Pancreas (tissue), 10 donors: Measurements from ENCODE around the gene ELMOD2. TPM values are rescaled to one million over a fixed set of nuclear protein-coding genes. Genes with fewer than 3 reads are reported as not detected.
A peak's percentile ranks its signal among the peaks of the same experiment; 100 is the strongest.

Experiments used
- ATAC-seq, 4 donors: fragments of 200-7000 bp; cut with Tn5 transposase; one replicate each; pipeline versions ENCODE4 v1.8.0 to v1.9.1; 2020; ENCODE audit warnings: mild to moderate bottlenecking in 4 of 4, moderate library complexity in 4 of 4
- DNase-seq, 6 donors: peaks; one replicate each; pipeline ENCODE4 v3.0.0-alpha.2; 2020
- FAIRE-seq: peaks from 2 replicates; lab custom pipeline; 2012; peaks lifted over from hg19 to GRCh38; lab: Jason Lieb, UNC
- H3K27ac ChIP-seq, 4 donors: fragments of 200-600 bp; sonication (generic); 1 replicate in 3 of 4; 2 replicates in 1 of 4; pipeline versions ENCODE4 v1.5.0 to v1.8.0; 2020
- H3K27me3 ChIP-seq, 4 donors: fragments of 200-600 bp; one replicate each; pipeline ENCODE4 v1.8.0; 2021
- H3K36me3 ChIP-seq, 3 donors: fragments of 200-600 bp; sonication (generic) in 1 of 3; one replicate each; pipeline versions ENCODE4 v1.5.0 to v1.8.0; 2020 to 2021
- H3K4me1 ChIP-seq, 3 donors: fragments of 200-600 bp; one replicate each; pipeline ENCODE4 v1.8.0; 2021
- H3K4me3 ChIP-seq, 4 donors: fragments of 200-600 bp; sonication (generic) in 2 of 4; one replicate each; pipeline versions ENCODE4 v1.5.0 to v1.8.0; 2020 to 2021
- H3K9me3 ChIP-seq, 4 donors: fragments of 200-600 bp; one replicate each; pipeline ENCODE4 v1.8.0; 2021
- WGBS, 2 donors: extraction: QIAGEN DNeasy Blood & Tissue Kit; methylation state at CpG; one replicate each; pipeline ENCODE4 v1.1.7; 2013; 5-methylcytosine and 5-hydroxymethylcytosine counted together
- intact Hi-C, 3 donors: fragments of 100-400 bp; cut with DNase I; formaldehyde crosslinking; loops; one replicate each; pipeline versions ENCODE4 v1.11.1 to v1.14.2; 2022
- polyA plus RNA-seq, 2 donors: library from polyadenylated mRNA; stranded (reverse); fragments of 200-250 nt; gene quantifications; one replicate each; pipeline ENCODE4 v1.2.3, GENCODE V29; 2013
- total RNA-seq, 6 donors: library from RNA; stranded (reverse); fragmentation: NEBNext Ultra II Directional in 4 of 6; extraction: Animal tissue kit (Norgen Biotek cat#: 25700) in 4 of 6; gene quantifications; one replicate each; pipeline versions ENCODE4 v1.2.1 to v1.2.4, GENCODE V29; 2021 to 2023
- TF ChIP-seq, protein P1 (sequence below), 4 donors: fragments of 200-600 bp; sonication (generic) in 3 of 4; IDR thresholded peaks; one replicate each; pipeline versions ENCODE4 v1.5.0 to v1.8.0; 2021; ENCODE audit warnings: antibody characterized with exemption in 4 of 4
- donor health status: healthy with polysubstance abuse.
- donor health status: DM: no; HTN: no; CAD: no; lungs with moderate emphysema.
- donor health status: DM: no; HTN: no; CAD: no.
- donor health status: control.
- donor health status: control.
- donor health status: Bipolar disorder and iron deficiency.
- donor health status: DM: yes; HTN: yes; CAD: no.
- donor health status: DM: no; HTN: no; CAD: no.
- donor health status: DM: no; HTN: no; CAD: no.
- donor health status: DM: yes; HTN: yes; CAD: no.

Gene ELMOD2, protein sequence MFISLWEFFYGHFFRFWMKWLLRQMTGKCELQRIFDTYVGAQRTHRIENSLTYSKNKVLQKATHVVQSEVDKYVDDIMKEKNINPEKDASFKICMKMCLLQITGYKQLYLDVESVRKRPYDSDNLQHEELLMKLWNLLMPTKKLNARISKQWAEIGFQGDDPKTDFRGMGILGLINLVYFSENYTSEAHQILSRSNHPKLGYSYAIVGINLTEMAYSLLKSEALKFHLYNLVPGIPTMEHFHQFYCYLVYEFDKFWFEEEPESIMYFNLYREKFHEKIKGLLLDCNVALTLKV
- total RNA-seq (10 to 100 TPM in 5 of 6 donors, 1 to 10 TPM in 1; 9.9 to 18.3 (median 13.3) TPM), polyA plus RNA-seq (1 to 10 TPM; 5.0 to 7.5 TPM)

DNA sequence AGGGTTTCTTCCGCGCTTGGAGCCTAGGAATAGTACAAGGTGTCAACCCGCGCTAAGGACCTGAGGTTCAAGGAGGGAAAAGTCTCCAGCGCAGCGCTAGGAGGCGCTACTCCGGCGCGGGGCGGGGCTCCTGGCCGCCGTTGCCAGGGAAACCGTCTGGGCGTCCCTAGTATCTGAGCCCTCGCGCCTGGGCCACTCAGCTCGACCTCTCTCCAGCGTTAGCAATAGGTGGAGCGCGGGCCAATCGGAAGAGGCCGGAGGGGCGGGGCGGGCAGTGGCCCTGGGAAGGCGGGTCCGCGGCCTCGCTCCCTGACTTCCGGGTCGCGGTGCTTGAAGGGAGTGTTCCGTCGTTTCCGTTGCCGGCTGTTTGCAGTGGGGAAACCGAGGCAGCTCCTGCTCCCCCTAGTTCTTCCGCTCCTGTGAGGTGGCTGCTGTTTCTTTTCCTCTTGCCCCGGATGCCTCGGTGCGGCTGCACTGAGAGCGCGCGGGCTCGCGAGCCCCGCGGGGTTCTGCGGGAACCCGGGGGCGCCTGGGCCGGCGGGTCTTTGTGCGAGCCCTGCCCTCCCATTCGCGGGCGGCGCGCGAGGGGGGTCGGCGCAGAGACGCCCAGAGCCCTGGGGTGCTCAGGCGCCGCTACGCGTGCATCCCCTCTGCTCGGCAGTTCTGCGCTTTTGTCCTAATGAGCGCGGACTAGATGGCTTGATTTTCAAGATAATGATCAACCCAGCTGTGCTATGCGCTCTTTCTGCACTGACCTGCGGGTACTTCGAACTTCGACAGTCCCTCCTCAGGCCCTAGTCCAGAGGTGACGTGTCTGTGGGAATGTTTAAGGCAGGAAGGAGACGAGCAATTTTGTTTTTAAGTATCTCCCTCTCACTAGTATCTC, at the start of gene ELMOD2:
TSS of gene ELMOD2 (plus strand) at position 312 of the 886 bp plus-strand sequence. CDS start 1,261 bp downstream, outside the sequence.
- no peaks in the 10 kb centered on the region for H3K27me3 ChIP-seq
- H3K27ac ChIP-seq, result peak within 1 kb of the TSS; percentile 46 to 77 (median 58)
- peaks cover 0 to 13% (median 4%) of the 10 kb centered on the region in 3 donors for H3K4me1 ChIP-seq
- ATAC-seq (peak; percentile 100), FAIRE-seq (peak; percentile 93), DNase-seq (peak; percentile 97 to 100 (median 98))
- H3K9me3 ChIP-seq, result no peaks in the 10 kb centered on the region
- TF ChIP-seq, protein P1, sequence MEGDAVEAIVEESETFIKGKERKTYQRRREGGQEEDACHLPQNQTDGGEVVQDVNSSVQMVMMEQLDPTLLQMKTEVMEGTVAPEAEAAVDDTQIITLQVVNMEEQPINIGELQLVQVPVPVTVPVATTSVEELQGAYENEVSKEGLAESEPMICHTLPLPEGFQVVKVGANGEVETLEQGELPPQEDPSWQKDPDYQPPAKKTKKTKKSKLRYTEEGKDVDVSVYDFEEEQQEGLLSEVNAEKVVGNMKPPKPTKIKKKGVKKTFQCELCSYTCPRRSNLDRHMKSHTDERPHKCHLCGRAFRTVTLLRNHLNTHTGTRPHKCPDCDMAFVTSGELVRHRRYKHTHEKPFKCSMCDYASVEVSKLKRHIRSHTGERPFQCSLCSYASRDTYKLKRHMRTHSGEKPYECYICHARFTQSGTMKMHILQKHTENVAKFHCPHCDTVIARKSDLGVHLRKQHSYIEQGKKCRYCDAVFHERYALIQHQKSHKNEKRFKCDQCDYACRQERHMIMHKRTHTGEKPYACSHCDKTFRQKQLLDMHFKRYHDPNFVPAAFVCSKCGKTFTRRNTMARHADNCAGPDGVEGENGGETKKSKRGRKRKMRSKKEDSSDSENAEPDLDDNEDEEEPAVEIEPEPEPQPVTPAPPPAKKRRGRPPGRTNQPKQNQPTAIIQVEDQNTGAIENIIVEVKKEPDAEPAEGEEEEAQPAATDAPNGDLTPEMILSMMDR (IDR thresholded peaks at IDR 0.05), result peak; percentile 69 to 88 (median 78)
- 0% methylated on average over 72 to 77 of the region's 77 CpGs for WGBS, 2 donors
- H3K36me3 ChIP-seq, result no peaks in the 10 kb centered on the region
- intact Hi-C loops, result no loop called here
- peak within 1 kb of the TSS; percentile 65 to 92 (median 84) for H3K4me3 ChIP-seq

DNA sequence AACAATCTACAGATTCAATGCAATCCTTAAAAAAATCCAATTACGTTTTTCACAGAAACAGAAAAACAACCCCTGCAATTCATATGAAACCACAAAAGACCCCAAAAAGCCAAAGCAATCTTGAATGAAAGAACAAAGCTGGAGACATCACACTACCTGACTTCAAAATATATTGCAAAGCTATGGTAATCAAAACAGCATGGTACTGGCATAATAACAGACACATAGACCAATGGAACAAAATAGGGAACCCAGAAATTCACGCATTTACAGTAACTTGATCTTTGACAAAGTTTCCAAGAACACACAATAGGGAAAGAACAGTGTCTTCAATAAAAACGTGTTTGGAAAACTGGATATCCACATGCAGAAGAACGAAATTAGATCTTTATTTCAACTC, 40.5 kb upstream of the ELMOD2 start:
- WGBS, 2 donors, result 74 to 83% methylated on average over 4 of the region's 4 CpGs
- intact Hi-C loops, result no loop called here
- H3K27me3 ChIP-seq, result no peaks in the 10 kb centered on the region
- no peak for DNase-seq
- no peak for FAIRE-seq
- no peak for ATAC-seq
- H3K4me3 ChIP-seq, result no peak overlapping the region
- H3K9me3 ChIP-seq, result no peaks in the 10 kb centered on the region
- H3K27ac ChIP-seq, result no peak overlapping the region
- TF ChIP-seq, protein P1 (IDR thresholded peaks at IDR 0.05), result no peak
- H3K4me1 ChIP-seq, result no peaks in the 10 kb centered on the region
- no peaks in the 10 kb centered on the region for H3K36me3 ChIP-seq

DNA sequence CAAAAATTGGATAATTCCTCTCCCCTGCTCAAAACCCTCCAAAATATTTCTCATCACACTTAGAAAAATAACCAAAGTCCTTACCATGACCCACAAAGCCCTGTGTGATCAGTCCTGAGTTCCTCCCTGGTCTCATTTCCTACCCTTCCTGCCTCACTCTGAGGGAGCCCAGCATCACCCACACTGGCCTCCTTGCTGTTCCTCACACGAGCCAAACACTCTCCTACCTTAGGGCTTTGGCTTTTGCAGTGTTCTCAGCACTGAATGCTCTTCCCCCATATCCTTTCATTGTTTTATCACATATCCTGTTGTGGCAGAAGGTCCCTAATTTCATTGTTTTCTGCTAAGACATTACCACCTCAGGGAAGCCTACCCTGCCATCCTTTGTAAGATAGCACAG, 38.0 kb upstream of the ELMOD2 start:
- intact Hi-C loops, result no loop called here
- no peak overlapping the region for H3K27ac ChIP-seq
- FAIRE-seq (no peak), DNase-seq (no peak), ATAC-seq (no peak)
- no peaks in the 10 kb centered on the region for H3K27me3 ChIP-seq
- TF ChIP-seq, protein P1 (IDR thresholded peaks at IDR 0.05), result no peak
- no peaks in the 10 kb centered on the region for H3K4me1 ChIP-seq
- 58 to 77% methylated on average over 1 of the region's 1 CpG for WGBS, 2 donors
- H3K4me3 ChIP-seq, result no peak overlapping the region
- no peaks in the 10 kb centered on the region for H3K9me3 ChIP-seq
- H3K36me3 ChIP-seq, result no peaks in the 10 kb centered on the region

DNA sequence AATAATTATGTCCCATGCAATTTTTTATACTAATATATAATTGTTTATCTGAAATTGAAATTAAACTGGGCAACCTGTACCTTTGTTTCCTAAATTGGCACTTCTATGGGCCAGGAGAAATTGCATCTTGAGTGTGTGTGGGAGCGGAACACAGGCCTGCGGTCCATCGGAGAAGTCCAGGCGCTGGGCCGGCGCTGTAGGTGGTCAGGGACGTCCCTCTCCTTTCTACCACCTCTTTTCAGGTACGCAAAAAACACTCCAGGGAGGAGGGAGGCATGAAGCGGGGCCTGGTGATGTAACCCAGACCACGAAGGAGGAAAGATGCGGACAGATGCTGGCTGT, 26.6 kb upstream of the ELMOD2 start:
- H3K4me3 ChIP-seq, result peak overlapping the region in 1 of 4 donors; percentile 43
- no peak overlapping the region for H3K27ac ChIP-seq
- no peaks in the 10 kb centered on the region for H3K9me3 ChIP-seq
- TF ChIP-seq, protein P1 (IDR thresholded peaks at IDR 0.05), result no peak
- ATAC-seq, result no peak
- no peak for DNase-seq
- peaks cover 0 to 5% (median 0%) of the 10 kb centered on the region in 4 donors for H3K27me3 ChIP-seq
- H3K4me1 ChIP-seq, result no peaks in the 10 kb centered on the region
- H3K36me3 ChIP-seq, result no peaks in the 10 kb centered on the region
- FAIRE-seq, result no peak
- intact Hi-C loops, result no loop called here
- 91 to 92% methylated on average over 11 of the region's 11 CpGs for WGBS, 2 donors
